Midbrain (tissue), 1 donor: Measurements from ENCODE around the gene SOHLH1.

Source experiments
- DNase-seq: peaks from one replicate; lab custom pipeline; 2025; lab: John Stamatoyannopoulos, UW

The SOHLH1 gene

DNA sequence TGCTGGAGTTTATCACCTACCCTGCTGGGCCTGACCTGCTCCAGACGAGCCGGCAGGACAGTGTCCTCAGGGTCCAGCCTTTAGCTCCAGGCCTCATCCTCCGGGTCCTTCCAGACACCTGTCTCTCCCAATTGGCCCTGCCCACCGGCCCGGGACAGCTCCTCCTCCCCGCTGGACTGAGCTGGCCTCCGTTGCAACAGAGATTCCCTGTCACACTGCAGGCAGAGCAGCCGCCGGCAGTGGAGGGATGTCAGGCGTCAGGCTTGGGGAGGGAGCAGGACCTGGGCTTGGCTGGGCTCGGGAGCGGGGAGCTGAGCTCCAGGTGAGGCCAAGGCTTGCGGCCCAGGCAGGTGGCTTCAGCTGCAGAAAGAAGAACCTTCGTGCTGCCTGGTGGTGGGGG, 4.4 kb upstream of the SOHLH1 start:
- no peak for DNase-seq

DNA sequence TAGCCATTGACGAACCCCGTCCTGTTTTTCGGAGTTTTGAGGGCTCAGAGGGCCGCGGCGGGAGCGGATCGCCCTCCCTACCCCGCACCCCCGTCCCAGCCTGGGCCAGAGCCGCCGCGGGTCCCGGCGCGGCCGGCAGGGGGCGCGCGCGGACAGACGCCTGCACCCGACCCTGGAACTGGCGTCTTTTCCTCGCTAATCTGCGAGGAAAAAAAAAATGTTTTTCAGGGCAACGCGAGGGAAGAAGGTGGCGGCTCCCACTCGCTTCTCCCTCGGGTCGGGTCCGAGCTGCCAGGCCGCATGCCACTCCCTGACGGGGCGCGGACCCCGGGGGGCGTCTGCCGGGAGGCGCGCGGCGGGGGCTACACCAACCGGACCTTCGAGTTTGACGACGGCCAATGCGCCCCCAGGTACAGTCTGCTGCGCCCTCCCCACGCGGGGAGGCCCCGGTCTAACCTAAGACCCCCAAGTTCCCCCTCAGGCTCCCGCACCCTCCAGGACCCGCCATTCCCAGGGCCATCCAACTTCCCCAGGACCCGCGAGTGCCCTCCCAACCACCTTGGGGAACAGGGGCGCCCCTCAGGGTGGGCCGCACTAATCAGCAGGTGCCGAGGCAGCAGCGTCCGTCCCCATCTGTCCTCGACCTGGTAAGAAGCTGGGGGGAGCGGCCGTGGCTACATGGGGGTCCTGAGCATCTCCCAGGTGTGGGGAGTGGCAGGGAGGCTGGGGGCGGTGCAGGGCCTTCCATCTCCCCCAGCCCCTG, 2.9 kb upstream of the SOHLH1 start, which contains the start of gene KCNT1:
Gene KCNT1 (plus strand): TSS at position 227 of the 763 bp plus-strand sequence. CDS start 74 bp downstream, at position 301.
- DNase-seq = no peak

DNA sequence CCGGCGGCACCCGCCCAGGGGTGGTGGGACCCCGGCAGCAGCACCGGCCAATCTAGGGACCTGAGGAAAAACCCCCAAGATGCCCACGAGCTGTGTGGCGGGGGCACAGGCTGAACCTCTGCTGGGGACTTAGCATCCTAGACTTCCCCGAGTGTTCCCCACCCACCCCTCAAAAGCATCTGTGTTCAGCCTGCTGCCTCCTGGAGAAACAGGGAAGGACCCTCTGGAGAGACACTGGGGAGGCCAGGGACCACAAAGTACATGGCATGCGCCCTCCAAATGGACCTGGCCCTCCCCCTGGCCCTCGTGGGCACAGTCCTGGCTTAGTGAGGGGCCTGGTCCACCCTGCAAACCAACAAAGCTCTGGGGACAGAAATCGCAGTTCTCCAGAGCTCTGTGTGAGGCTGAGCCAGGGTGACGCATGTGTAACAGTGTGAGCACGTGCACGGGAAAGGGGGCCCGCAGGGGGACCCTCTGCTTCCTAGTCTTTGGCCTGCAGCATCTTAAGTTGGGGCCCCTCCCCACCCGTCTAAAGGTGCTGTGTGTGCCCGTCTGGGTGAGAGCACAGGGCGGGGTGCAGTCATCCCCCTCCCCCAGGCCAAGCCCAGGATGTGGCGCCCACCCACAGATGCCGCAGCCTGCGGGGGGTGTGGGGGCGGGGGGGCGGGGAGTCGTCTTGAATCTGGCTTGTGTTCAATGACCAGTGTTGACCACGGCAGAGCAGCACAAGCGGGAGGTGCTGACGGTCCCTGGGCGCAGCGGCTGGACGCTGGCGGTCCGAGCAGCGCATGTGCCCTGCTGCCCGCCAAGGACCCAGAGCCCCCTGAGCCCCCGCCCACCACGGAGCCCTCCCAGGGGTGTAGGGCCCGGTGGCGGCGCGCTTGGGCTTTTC, 2.0 kb upstream of the SOHLH1 start:
- no peak for DNase-seq

DNA sequence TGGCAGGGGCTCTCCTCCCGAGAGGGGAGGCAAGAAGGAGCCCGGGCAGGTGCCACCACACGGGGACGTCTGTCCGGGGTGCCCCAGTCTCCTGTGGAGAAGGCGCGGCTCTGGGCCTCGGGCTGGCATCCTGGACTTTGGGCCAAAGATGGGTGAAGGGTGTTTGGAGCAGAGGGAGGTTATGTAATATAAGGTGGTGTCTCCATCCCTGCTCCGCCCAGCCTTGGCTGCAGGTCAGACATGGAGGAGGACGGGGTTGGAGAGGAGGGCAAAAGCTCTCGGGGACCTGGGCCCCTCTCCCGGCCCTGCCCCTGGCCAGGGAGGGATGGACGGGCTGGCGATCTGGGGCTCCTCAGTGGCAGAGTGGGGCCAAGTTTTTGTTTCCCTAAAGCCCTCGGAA, 1.2 kb upstream of the SOHLH1 start:
- DNase-seq = no peak

DNA sequence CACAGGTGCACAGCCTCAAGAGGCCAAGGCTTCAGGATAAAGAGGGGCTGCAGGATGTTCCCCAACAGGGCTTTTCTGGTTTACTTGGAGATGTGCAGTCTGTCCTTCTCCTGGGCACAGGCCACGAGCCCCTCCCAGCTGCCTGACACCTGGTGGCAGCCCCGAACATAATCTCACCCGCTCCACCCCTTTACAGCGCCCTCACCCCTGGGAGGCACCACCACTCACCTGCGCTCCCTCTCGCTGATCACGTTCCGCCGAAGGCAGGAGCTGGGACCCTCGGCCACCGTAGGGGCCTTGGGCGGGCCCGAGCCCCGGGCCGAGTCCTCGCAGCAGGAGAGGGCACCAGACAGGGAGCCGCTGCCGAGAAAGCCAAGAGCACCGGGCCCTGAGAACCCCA, 514 bp downstream of the SOHLH1 start:
- DNase-seq = no peak

DNA sequence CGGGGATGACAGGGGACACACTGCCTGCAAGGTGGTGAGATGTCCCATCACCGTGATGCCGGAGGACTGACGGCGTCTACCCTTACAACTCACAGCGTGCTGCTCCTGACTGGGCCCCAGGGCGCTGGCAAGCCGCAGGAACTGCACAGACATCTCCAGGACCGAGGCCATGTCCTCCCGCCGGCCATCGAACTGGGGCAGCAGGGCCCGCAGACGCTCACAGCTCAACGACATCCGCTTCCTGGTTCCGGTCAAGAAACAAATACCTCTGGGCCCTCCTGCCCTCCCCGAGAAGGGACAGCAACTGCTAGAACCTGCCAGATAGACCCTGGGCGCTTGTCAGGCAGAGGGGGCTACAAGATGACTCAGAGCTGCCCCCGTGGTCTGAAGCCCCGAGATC, 1.0 kb downstream of the SOHLH1 start:
- DNase-seq = no peak

DNA sequence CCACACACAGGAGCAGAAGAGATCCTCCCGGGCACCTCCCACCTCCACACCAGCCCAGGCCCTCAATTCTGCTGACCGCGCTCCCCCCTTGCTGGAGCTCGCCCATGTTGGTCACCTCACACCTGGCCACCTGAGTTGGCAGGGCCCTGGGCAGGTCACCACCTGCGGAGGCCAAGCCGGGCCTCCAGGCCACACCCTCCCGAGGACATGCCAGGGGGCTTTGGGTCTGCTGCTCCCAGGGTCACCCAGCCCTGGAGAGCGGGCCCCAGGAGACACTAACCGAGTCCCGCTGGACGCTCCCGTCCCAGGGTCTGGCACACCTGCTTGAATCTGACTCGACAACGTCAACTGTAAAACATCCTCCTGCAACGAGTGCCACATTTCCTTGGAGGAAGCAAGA, 2.1 kb downstream of the SOHLH1 start:
- no peak for DNase-seq

DNA sequence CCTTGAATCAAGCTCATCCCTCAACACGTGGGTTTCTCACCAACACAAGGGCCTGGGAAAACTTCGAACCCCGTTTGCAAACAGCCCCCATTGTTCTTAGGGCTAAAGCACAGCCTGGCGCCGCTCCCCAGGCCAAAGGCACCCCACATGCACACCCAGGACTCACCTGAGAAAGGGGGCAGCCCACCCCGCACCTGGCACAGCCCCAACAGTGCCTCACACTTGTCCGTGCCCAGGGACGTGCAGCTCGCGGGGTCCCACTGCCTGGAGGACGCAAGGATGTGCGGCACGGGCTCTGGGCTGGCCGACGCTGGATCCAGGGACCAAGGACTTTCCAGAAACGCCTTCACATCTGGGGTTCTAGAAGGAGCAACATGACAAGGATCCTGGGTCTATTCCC, 2.8 kb downstream of the SOHLH1 start:
- DNase-seq = no peak

DNA sequence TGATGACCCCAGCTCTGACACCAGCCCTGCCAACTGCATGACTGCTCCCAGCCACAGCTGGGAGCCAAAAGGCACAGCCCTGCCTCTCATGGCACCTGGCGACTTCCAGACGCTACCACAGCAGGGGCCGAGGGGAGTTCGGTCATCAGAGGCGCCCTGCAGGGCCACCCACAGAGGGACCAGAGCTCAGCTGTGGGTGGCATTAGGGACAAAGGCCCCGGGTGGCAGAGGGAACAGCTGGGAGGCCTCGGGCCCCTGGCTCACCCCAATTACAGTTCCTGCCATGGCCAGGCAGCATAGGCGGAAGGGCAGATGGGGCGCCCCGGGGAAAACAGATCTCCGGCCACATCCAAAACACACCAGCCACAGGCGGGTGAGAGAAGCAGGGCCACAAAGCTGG, 3.6 kb downstream of the SOHLH1 start:
- no peak for DNase-seq

DNA sequence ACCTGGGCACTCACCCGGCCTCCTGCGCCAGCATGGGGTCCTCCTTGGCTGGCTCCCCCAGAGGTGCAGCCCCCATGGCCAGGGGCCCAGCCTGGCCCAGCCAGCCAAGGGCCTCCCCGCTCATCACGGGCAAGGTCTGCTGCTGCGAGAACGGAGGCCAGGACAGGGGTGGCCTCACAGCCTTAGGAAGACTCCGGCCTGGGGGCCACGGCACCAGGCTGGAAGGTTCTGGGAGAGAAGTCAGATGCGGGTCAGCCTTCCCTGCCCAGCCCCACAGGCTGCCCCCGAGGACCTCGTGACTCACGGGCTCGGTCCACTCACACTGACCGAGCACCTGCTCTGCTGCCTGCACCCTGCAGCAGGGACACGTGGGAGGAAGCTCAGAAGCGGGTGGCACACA, 4.2 kb downstream of the SOHLH1 start:
- DNase-seq = no peak

DNA sequence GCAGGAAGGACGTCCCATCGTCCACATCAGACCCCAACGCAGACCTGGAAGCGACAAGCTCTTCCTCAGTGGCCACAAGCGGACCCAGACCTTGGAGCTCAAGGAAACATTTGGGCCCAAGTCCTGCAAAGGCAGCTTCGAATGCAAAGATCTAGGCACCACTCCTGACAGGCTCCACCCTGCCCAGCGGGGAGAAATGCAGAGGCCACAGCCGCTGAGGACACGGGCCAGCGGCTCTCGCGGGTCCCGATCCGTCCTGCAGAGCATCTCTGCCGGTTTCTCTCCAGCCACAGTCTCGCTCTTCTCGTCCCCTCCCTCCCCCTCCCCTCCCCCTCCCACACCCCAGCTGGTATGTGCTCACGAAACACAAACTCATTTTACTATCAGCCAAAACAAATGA, 4.9 kb downstream of the SOHLH1 start:
- no peak for DNase-seq

DNA sequence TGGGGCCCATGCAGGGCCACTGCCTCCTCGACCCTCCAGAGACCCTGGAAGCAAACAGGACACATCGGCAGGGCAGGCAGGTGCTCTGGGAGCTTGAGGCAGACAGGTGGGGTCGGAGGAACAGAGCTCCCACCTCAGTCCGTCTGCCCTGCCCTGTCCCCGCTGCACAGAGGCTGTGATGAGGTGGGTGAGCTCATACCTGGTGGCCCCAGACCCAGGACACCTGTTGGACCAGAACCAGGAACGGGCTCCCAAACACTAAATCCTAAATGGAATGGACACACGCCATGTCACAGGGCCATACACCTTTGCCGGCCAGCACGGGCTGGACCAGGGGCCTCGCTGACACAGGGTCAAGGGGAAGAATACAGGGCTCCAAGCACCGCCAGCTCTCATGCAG, 5.5 kb downstream of the SOHLH1 start:
- DNase-seq = no peak

DNA sequence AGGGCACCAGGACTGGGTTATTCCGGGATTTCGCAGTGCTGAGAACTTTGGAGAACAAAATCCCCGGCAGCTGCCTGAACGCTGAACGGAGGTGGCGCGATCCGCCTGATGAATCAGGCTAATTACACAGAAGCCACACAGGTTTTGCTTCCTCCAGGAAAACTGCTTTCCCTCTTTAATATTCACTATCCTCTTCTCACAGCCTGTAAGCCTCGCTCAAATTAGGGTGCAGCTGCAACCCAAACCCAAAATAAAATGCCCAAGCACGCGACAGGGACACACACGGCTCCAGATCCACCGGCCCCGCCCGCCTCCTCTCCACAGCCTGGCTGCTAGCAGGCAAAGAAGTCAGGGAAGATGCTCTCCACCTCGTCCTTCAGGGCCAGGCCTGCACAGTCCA, 6.0 kb downstream of the SOHLH1 start:
- no peak for DNase-seq

DNA sequence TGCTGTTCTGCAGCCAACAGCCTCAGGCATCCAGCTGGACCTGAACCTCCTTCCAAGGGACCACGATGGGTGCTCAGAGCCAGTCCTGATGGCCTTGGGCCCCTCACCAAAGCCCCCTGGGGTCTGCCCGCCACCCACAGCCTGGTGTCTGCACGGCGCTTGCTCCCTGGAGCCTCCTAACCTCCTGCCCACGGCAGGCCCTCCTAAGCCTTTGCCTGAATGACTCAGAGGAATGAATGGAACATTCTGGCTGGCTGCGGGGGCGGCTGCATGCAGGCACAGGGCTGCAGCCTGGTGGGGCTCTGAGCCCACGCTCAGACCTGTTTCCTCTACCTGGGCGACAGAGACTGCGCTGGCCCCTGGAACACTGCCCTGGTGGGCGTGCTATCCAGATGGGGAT, 6.9 kb downstream of the SOHLH1 start:
- no peak for DNase-seq

DNA sequence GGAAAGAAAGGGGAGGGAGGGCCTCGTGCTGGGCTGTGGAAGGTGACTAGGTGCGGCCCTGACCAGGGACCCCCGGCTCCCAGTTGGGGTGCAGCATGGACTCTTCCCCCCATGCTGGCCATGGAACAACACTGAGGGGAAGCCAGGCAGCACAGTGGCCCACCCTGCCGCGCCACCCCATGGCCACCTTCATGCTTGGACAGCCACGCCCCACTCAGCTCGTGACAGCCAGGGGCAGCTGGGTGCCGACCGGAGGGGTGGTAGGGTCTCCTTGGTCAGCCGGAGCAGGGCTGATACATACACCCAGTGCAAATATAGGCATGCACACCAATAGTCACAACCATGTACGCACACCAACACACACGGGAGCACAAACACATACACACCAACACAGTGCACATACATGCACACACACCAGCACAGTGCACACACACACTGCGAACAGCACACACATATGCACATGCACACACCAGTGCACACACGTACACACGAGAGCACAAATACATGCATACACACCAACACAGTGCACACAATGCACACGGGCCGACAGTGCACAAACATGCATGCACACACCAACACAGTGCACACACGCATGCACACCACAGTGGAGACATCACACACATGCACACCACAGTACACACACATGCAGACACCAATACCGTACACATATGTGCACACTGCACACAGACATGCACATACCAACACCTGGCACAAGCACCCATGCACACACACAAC, 8.3 kb downstream of the SOHLH1 start:
- no peak for DNase-seq

DNA sequence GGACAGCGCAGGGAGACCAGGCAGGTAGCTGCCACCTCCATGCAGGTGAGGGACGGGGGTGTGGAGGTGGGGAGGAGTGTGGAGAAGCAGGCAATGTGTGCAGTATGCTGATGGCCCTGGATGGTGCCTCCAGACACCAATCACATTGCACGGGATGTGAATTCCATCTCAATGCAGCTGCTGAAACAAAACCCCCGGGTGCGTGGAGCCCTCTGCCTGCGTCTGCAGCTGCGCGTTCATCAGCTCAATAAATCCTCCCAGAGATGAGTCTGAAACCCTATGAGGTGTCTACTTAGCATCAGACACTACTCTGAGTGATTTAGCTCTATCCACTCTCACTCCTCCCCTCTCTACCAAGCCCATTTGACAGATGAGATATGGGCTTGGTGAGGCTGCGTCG, 10.3 kb downstream of the SOHLH1 start:
- no peak for DNase-seq

DNA sequence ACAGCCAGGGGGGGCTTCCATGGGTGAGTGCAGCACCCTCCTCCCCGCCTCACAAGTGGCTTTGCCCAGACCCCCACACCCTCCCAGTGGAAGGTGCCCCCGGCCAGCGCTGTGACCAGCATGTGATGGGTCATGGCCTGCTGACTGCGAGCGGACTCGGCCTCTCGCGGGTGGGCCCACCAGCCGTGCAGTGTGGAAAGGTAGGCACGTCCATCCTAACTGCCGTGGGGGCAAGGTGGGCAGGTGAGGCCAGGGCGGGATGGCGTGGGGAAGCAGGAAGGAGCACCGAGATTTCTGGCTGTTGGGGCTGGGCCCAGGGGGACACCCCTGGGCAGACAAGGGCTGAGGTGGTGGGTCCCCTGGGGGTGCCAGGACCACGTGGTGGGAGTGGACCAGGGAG, 12.1 kb downstream of the SOHLH1 start:
- DNase-seq = no peak

DNA sequence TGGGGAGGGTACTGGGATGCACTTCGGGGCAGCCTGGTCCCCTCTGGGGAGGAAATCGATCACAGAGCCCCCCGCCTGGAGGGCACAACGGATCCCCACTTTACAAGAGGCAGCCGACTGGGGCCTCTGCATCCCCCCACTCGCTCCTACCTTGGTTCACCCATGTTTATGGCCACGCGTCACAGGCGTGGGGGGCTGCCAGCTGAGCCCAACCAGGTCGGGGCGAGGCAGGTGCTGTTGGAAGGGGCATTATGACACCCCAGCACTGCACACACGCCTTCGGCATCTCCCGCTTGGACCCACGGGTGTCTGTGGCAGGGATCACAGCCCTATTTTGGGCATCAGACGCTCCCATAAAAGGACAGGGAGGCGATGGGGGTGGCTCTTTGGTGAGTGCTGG, 14.6 kb downstream of the SOHLH1 start:
- no peak for DNase-seq

DNA sequence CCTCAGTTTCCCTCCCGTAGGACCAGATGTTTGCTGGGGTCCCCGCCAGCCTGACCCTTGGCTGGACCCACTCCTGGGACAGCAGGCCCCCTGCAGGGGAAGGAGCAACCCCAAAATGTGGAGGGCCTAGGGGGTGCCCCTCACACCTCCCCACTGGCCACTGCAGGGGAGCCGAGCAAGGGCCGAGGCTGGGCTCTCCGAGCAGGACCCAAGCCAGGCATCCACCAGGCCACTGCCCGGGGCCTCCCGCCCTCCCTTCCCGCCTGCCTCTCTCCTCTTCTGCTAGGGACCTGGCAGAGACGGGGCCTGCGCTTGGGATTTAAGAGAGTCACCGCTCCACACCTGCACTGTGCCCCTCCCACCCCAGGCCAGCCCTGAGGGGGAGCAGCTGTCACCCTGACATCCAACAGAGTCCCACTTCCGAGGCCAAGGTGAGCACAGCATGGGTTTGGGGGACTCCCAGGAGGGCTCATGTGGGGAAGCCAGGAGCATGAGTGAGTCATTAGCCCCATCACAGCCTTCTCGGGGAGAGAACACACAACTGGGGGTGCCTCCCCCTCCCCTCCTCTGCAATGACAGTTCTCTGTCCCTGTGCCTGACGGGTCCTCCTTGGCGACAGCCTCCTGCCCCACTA, 15.8 kb downstream of the SOHLH1 start:
- no peak for DNase-seq

DNA sequence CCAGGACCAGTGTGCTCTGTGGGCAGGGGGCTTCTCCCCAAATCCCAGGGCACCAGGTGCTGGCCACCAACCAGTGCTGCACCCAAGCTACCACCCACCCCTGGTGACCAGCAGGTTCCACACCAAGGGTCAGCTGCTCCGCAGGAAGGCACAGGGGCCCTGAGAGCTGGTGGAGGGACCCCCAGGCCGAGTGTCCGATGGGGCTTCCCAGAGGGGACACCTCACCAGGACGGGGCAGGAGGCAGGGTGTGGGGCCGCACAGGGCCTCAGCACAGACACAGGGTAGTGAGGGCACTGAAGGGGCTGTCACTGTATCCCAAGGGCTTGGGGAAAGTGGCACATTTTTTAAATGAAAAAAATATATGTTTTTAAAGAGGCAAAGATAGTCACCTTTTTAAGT, 18.1 kb downstream of the SOHLH1 start:
- no peak for DNase-seq

DNA sequence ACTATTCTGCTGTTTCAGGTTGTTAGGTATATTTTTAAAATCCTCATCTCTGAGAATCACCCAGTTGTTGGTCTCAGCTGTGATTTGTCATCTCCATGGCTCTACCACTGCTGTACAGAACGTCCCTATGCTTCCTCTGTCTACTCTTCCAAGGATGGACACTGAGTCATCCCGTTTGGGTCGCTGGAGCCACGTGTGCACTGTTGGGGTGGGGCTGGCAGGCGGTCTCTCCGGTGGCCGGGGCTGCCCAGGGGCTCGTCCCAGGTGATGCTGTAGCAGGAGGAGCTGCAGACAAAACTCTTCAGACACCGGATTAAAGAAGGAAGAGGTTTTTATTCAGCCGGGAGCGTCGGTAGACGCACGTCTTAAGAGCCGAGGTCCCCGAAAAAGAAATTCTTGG, 19.2 kb downstream of the SOHLH1 start:
- DNase-seq = no peak
